ENCODE results near the gene MEG3.

MEG3 gene

DNA sequence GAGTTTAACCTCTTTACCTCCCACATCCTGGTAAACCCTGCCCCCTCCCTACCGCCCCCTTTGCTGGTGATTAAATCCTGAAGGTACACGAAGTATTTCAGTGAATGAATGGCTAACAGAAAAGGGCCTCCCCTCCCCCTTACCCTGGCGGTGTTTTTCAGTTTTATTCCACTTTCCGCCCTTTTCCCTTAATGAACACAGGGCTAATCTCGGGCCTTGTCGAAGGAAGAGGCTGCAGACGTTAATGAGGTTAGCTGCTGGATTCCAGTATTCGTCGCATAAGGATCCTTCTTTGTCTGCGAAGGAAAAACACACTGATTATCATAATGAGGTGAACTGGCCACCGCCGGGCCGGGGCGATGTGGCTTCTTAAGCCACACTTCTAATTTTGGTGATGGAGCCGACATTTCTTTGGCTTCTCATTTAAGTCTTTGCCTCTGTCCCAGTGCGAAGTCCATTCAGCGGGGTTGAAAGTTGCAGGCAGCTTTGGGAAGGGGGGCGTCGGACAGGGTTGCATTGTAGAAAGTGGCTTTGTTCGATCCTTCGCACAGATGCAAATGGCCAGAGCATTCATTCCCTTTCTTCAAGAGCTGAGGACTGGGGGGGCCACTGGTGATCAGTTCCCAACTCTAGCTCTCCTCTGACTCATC, 6.5 kb downstream of the MEG3 start:
- Histone ChIP-seq H3K4me1 (ENCODE audit: control insufficient read depth, insufficient read depth, low read length) (no peaks in the 10 kb centered on the region), H3K9ac (ENCODE audit: low read length) (no peak overlapping the region), H3K27ac (ENCODE audit: low read depth, low read length) (no peak overlapping the region), H3K27me3 (ENCODE audit: control insufficient read depth, insufficient read depth, low read length) (no peaks in the 10 kb centered on the region), H3K36me3 (ENCODE audit: control insufficient read depth, insufficient read depth, low read length) (no peaks in the 10 kb centered on the region), H3K4me3 (ENCODE audit: low read length) (no peak overlapping the region)

DNA sequence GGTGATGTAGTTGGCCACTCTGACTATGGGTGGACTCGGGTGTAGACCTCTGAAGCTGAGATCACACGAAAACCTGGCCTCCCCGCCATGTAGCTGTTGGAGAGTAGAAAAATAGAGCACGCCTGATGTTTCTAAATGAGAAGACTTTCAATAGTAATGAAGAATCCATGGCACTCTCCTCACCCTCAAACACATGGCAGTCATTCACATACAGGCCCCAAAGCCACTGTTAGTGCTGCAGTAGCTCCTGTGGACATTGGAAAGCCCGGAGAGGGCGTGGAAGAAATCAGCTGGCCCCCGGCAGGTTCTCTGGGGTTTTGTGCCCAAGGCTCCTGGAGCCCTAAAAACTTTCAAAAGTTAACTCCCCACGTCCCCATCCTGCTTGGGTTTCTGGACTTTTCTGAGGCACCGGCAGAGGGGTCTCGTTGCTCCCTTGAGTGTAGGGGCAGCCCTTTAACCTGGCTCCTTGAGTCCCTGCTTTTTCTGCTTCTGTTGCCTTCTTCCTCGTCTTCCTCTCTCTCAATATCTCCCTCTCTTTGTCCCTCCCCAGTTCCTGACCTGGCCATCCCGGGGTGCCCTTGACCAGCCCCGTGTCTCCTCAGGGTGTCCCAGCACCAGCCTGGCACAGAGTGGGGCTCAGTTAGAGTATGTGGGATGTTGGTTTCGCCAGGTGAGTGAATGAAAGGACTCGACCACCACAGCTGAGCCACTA, 8.3 kb downstream of the MEG3 start:
- no peaks in the 10 kb centered on the region for H3K4me1 ChIP-seq (ENCODE audit: control insufficient read depth, insufficient read depth, low read length)
- no peak overlapping the region for H3K27ac ChIP-seq (ENCODE audit: low read depth, low read length)
- H3K27me3 ChIP-seq (ENCODE audit: control insufficient read depth, insufficient read depth, low read length) = no peaks in the 10 kb centered on the region
- no peaks in the 10 kb centered on the region for H3K36me3 ChIP-seq (ENCODE audit: control insufficient read depth, insufficient read depth, low read length)
- no peak overlapping the region for H3K4me3 ChIP-seq (ENCODE audit: low read length)
- no peak overlapping the region for H3K9ac ChIP-seq (ENCODE audit: low read length)

DNA sequence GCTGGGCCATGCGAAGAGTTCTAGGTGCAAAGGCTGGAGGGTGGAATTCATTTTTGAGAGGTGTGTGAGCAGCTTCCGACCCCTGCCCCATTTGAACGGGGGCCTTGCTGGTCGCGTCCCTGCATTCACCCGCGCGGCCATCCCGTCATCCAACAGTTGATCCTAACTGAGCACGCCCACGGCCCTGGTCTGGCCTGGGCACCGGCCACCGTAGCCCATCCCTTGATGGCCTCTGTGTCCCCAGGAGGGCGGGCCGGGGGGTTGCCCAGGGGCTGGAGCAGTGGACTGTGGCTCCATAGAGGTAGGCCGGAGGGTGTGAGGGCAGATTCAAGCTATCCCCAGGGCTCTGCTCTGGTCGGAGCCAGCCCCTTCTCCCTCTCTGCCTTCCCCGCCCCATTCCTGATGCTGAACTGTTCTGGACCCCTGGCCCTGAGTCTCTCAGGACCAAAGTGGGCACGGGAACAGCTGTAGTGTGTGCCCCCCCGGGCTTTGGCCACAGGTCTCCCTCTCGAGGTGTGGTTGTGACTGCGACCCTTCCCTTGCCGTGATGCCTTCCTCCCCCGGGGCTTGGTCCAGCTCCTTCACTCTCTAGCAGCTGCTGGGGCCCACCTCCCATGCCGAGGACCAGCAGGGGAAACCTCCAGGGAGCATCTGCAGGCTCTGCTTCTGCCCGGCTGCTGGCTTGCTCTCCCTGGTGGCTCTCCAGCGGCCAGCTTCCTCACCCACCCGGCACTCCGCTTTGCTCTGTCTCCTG, 9.1 kb downstream of the MEG3 start:
- Histone ChIP-seq H3K9ac (ENCODE audit: low read length) (no peak overlapping the region), H3K4me1 (ENCODE audit: control insufficient read depth, insufficient read depth, low read length) (no peaks in the 10 kb centered on the region), H3K27me3 (ENCODE audit: control insufficient read depth, insufficient read depth, low read length) (no peaks in the 10 kb centered on the region), H3K4me3 (ENCODE audit: low read length) (no peak overlapping the region), H3K36me3 (ENCODE audit: control insufficient read depth, insufficient read depth, low read length) (no peaks in the 10 kb centered on the region), H3K27ac (ENCODE audit: low read depth, low read length) (no peak overlapping the region)

DNA sequence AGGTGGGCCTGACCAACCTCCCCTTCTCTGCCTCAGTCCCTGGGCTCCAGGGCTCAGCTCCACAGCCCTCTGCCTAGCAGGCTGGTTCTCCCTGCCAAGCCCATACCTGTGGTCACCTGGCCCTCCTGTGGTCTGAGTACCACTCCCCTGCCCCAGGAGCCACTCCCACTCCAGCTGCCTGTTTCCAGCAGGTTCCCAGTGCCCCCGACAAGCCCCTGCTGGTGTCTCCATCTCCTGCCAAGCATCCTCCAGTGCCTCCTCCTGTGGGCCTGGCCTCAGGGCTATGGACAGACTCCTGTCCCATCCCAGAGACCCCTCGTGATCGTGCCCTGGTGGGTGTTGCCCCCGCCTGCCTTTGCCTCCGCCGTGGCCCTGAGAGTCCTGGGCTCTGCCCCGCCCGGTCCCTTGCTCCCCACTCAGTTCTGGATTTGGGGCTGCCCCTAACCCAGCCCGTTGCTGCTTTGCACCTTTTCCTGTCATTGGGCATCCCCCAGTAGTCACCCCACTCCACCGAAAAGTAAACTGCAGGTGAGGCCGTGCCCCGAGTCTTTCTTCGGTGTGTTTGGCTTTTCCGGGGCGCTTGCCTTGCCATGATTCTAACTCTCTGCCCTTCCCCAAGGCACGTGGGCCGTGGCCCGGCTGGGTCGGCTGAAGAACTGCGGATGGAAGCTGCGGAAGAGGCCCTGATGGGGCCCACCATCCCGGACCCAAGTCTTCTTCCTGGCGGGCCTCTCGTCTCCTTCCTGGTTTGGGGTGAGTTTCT, 9.8 kb downstream of the MEG3 start:
- Histone ChIP-seq H3K27me3 (ENCODE audit: control insufficient read depth, insufficient read depth, low read length) (no peaks in the 10 kb centered on the region), H3K4me1 (ENCODE audit: control insufficient read depth, insufficient read depth, low read length) (no peaks in the 10 kb centered on the region), H3K4me3 (ENCODE audit: low read length) (no peak overlapping the region), H3K27ac (ENCODE audit: low read depth, low read length) (no peak overlapping the region), H3K9ac (ENCODE audit: low read length) (no peak overlapping the region), H3K36me3 (ENCODE audit: control insufficient read depth, insufficient read depth, low read length) (no peaks in the 10 kb centered on the region)

DNA sequence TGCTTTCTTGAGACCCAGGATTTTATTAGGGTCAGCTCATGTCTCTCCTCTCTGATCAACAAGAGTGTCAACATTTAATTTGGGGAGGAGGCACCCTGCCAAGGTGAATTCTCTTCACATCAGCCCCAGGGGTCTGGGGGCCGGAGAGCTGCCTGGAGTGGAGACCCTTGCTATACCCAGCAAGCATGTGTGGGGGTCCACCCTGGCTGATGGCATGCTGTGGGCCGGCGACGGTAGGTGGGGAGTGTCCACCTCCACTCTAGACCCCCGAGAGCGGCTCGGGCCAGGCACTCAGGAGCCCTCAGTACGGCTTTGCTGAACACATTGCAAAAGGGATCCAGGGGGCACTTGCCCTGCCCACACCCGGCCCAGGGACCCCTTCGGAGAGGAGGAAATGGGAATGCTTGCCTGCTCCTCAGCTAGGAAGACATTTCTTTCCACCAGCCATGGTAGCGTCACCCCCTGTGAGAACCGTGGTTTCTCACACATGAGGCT, 10.4 kb downstream of the MEG3 start:
- no peaks in the 10 kb centered on the region for H3K4me1 ChIP-seq (ENCODE audit: control insufficient read depth, insufficient read depth, low read length)
- no peaks in the 10 kb centered on the region for H3K36me3 ChIP-seq (ENCODE audit: control insufficient read depth, insufficient read depth, low read length)
- no peaks in the 10 kb centered on the region for H3K27me3 ChIP-seq (ENCODE audit: control insufficient read depth, insufficient read depth, low read length)
- no peak overlapping the region for H3K4me3 ChIP-seq (ENCODE audit: low read length)
- H3K27ac ChIP-seq (ENCODE audit: low read depth, low read length) = no peak overlapping the region
- H3K9ac ChIP-seq (ENCODE audit: low read length) = no peak overlapping the region

DNA sequence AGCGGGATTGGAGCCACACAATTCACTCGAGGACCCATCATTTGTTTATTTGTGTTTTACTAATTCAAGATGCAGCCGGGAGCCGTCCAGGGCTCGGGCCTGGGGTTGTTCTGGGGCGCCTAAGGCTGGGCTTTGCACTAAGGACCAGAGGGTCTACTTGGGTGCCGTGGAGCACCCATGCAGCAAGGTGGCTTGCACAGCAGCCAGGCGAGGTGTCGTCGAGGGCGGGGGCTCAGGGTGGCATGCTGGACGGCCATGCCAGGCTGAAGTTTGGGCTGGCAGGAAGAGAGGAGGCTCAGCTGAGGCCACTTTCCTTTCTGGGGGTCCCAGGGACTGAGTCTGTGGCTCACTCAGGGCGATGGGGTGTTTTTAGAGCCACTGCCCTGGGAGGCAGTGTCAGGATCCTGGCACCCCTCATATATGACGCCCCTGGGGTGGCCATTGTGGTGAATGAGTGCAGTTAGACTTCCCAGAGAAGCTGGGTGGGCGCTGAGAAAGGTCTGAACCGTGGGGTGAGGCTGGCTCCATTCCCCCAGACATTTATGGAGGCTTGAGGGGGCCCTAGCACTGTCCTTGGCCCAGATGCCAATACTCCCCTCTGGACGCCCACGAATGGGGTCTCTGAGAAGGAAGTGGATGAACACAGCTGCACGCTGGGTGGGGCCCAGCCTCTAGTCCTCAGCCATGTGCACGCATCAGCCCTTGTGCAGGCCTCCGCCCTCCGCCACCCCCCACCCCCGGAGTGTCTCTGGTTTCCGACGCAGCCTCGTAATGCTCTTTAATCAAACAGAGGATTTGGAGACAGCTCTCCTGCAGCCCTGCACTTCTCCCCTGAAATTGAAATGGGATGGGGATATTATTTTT, 11.3 kb downstream of the MEG3 start:
- Histone ChIP-seq H3K36me3 (ENCODE audit: control insufficient read depth, insufficient read depth, low read length) (no peaks in the 10 kb centered on the region), H3K27me3 (ENCODE audit: control insufficient read depth, insufficient read depth, low read length) (no peaks in the 10 kb centered on the region), H3K4me1 (ENCODE audit: control insufficient read depth, insufficient read depth, low read length) (no peaks in the 10 kb centered on the region), H3K4me3 (ENCODE audit: low read length) (no peak overlapping the region), H3K9ac (ENCODE audit: low read length) (no peak overlapping the region), H3K27ac (ENCODE audit: low read depth, low read length) (no peak overlapping the region)

DNA sequence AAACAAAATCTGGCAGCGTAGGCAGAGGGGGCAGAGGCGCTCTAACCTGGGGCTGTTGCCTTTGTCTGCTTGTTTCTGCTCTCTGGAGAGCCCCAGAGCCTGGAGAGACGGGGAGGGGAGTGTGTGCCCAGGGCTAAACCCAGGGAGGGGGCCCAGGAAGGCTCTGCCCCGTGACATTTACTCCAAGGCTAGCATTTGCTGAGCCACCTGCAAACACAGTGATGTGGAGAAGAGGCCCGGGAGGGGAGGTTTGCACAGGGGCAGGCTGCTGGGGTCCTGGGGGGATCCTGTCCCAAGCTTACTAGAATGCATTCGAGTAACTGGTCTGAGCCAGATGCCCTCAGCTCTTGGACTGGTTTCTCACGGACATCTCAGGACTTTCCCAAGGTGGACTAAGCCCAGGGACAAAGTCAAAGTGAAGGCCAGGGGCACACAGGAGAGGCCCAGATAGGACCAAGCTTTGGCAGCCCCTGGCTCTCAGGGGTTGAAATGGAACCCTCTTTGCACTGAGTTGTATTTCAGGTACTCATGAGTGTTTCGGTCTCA, 12.0 kb downstream of the MEG3 start:
- Histone ChIP-seq H3K27ac (ENCODE audit: low read depth, low read length) (no peak overlapping the region), H3K9ac (ENCODE audit: low read length) (no peak overlapping the region), H3K27me3 (ENCODE audit: control insufficient read depth, insufficient read depth, low read length) (no peaks in the 10 kb centered on the region), H3K4me1 (ENCODE audit: control insufficient read depth, insufficient read depth, low read length) (no peaks in the 10 kb centered on the region), H3K36me3 (ENCODE audit: control insufficient read depth, insufficient read depth, low read length) (no peaks in the 10 kb centered on the region), H3K4me3 (ENCODE audit: low read length) (no peak overlapping the region)

DNA sequence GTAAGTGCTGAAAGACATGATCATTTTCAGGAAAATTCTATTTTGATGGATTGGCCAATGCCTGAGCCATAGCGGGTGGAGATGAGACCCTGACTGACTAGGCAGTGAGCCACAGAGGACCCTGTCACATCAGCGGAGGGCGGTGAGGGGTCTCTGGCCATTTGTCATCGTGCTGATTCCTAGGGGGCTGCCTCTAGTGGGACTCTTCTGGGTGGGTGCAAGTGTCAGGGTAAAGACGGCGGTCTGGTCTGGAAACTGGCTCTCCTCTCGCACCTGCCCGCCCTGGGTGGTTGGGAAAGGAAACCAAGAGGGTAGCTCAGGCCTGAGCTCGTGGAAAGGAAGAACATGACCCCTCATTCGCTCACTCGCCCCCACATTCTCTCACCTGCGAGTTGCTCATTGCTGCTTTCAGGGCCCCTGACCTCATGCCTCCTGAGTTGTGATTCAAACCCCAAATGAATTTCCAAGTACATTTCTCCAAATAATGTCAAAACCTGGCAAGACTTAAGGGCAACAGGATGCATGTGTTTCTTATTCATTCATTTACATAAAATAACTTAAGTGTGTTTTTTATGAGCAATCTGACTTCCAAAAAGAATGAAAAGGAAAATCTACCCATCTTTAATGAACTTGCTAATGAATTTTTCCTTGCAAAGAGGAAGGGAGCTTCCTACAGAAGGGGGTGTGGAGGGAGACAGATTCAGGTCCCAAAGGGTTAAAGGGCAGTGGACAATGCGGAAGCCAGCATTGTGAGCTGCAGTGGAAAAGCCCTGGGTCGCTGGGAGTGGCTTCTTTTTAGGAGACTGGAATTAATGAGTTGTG, 12.8 kb downstream of the MEG3 start:
- Histone ChIP-seq H3K27ac (ENCODE audit: low read depth, low read length) (no peak overlapping the region), H3K9ac (ENCODE audit: low read length) (no peak overlapping the region), H3K4me3 (ENCODE audit: low read length) (no peak overlapping the region), H3K4me1 (ENCODE audit: control insufficient read depth, insufficient read depth, low read length) (no peaks in the 10 kb centered on the region), H3K36me3 (ENCODE audit: control insufficient read depth, insufficient read depth, low read length) (no peaks in the 10 kb centered on the region), H3K27me3 (ENCODE audit: control insufficient read depth, insufficient read depth, low read length) (no peaks in the 10 kb centered on the region)

DNA sequence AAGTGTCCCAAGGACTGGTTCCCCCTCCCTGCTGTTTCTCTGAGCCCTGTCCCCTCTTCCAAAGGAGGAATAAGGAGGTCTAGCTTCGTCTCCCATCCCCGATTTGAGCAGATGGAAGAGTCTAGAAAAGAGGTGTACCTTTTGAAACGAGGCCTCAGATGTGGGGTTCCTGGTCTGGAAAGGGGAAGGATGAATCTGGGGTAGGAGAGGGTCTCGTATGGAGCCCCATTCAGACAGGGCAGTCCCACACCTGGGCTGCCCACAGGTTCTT, 13.3 kb downstream of the MEG3 start:
- Histone ChIP-seq H3K27ac (ENCODE audit: low read depth, low read length) (no peak overlapping the region), H3K4me1 (ENCODE audit: control insufficient read depth, insufficient read depth, low read length) (no peaks in the 10 kb centered on the region), H3K27me3 (ENCODE audit: control insufficient read depth, insufficient read depth, low read length) (no peaks in the 10 kb centered on the region), H3K36me3 (ENCODE audit: control insufficient read depth, insufficient read depth, low read length) (no peaks in the 10 kb centered on the region), H3K9ac (ENCODE audit: low read length) (no peak overlapping the region), H3K4me3 (ENCODE audit: low read length) (no peak overlapping the region)

DNA sequence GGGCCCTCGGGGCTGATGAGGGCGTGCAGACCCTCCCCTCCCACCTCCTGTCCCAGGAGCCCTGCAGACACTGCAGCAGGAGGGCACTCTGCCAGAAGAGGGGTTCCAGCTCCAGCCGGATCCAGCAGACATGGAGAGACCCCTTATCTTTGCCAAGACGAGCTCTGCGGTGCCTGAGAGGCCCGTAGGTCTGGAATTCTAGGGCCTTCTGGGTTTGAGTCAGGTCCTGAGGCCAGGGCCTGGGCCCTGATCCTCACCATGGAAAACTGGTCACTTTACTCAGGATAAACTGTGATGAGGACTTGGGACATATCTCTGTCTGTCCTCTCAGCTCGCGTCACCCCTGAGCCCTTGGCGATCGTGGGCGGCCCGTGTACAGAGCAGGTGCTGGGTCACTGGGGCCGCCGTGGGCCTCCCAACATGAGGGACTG, 13.8 kb downstream of the MEG3 start:
- no peaks in the 10 kb centered on the region for H3K4me1 ChIP-seq (ENCODE audit: control insufficient read depth, insufficient read depth, low read length)
- no peak overlapping the region for H3K4me3 ChIP-seq (ENCODE audit: low read length)
- H3K27me3 ChIP-seq (ENCODE audit: control insufficient read depth, insufficient read depth, low read length) = no peaks in the 10 kb centered on the region
- H3K27ac ChIP-seq (ENCODE audit: low read depth, low read length) = no peak overlapping the region
- H3K36me3 ChIP-seq (ENCODE audit: control insufficient read depth, insufficient read depth, low read length) = no peaks in the 10 kb centered on the region
- no peak overlapping the region for H3K9ac ChIP-seq (ENCODE audit: low read length)
